Upper lobe of left lung (tissue), 6 donors: Measurements from ENCODE around the gene ASIC4. TPM values are rescaled to one million over a fixed set of nuclear protein-coding genes. Genes with fewer than 3 reads are reported as not detected.

Experiments used
- ATAC-seq, 2 donors: fragments of 200-7000 bp; cut with Tn5 transposase; one replicate each; pipeline ENCODE4 v1.9.1; 2022; ENCODE audit warnings: mild to moderate bottlenecking in 2 of 2, moderate library complexity in 2 of 2; ENCODE audit not compliant: low FRiP score in 2 of 2
- DNase-seq, 2 donors: peaks; one replicate each; pipeline ENCODE4 v3.0.0-alpha.2; 2019 to 2020
- H3K27ac ChIP-seq, 4 donors: fragments of 200-600 bp; sonication (generic); one replicate each; pipeline ENCODE4 v1.5.1; 2016 to 2019
- H3K27me3 ChIP-seq, 4 donors: fragments of 200-600 bp; sonication (generic); one replicate each; pipeline ENCODE4 v1.5.1; 2017 to 2019
- H3K36me3 ChIP-seq, 4 donors: fragments of 200-600 bp; sonication (generic); one replicate each; pipeline ENCODE4 v1.5.1; 2016 to 2019
- H3K4me1 ChIP-seq, 4 donors: fragments of 200-600 bp; sonication (generic); one replicate each; pipeline ENCODE4 v1.5.1; 2018 to 2019
- H3K4me3 ChIP-seq, 4 donors: fragments of 200-600 bp; sonication (generic); one replicate each; pipeline ENCODE4 v1.5.1; 2017 to 2019; ENCODE audit warnings: mild to moderate bottlenecking in 2 of 4, moderate library complexity in 1 of 4
- H3K9me3 ChIP-seq, 4 donors: fragments of 200-600 bp; sonication (generic); one replicate each; pipeline ENCODE4 v1.5.1; 2018 to 2019
- CTCF ChIP-seq, 6 experiments: fragments of 450-650 bp in 4 of 6; fragments of 200-600 bp in 2 of 6; sonication (generic) in 2 of 6; IDR thresholded peaks; one replicate each; pipeline ENCODE4 v1.5.1; 2016 to 2019; ENCODE audit warnings: antibody characterized with exemption in 6 of 6
- EP300 ChIP-seq, 4 donors: sonication (generic); formaldehyde crosslinking; IDR thresholded peaks; one replicate each; pipeline ENCODE4 v1.5.1; 2017; ENCODE audit warnings: antibody characterized with exemption in 4 of 4, control low read depth in 2 of 4
- POLR2A ChIP-seq, 4 donors: fragments of 450-650 bp; IDR thresholded peaks; one replicate each; pipeline ENCODE4 v1.5.1; 2016 to 2017; ENCODE audit warnings: antibody characterized with exemption in 4 of 4, mild to moderate bottlenecking in 2 of 4
- POLR2AphosphoS5 ChIP-seq, 2 donors: sonication (generic); formaldehyde crosslinking; IDR thresholded peaks; one replicate each; pipeline ENCODE4 v1.5.1; 2017; ENCODE audit warnings: antibody characterized with exemption in 2 of 2
- WGBS, 2 donors: methylation state at CpG; one replicate each; pipeline ENCODE4 v1.1.5; 2017 to 2018; 5-methylcytosine and 5-hydroxymethylcytosine counted together
- total RNA-seq, 6 donors: library from RNA; depleted of rRNA in 4 of 6; stranded (reverse); fragments of >200 nt in 4 of 6; gene quantifications; one replicate each; pipeline versions ENCODE4 v1.1.0 to v1.2.1, GENCODE V29; 2016 to 2021
- donor health status: DM: no; HTN: no; CAD: no; lungs with moderate emphysema.
- donor health status: DM: no; HTN: yes; CAD: no; lungs with severe emphysema.

ASIC4 gene
- total RNA-seq, 6 donors from 2014 or later: 0.20 to 0.34 (median 0.29) TPM; not detected in 3

GRCh38 chr2:219526320-219527075 is 12.2 kb downstream of the ASIC4 start:
- 51 to 59% methylated on average over 7 to 11 of the region's 11 CpGs for WGBS, 2 donors
- Histone ChIP-seq H3K27me3 (peaks cover 1 to 37% (median 20%) of the 10 kb centered on the region in 4 donors), H3K4me1 (peaks cover 10 to 25% (median 11%) of the 10 kb centered on the region in 4 donors), H3K4me3 (no peak overlapping the region), H3K9me3 (no peaks in the 10 kb centered on the region), H3K36me3 (no peaks in the 10 kb centered on the region), H3K27ac (no peak overlapping the region)
- ATAC-seq: no peak
- DNase-seq: no peak
- no peak for TF ChIP-seq POLR2AphosphoS5 (IDR thresholded peaks at IDR 0.05)
- no peak for TF ChIP-seq POLR2A (IDR thresholded peaks at IDR 0.05)
- no peak for TF ChIP-seq CTCF (IDR thresholded peaks at IDR 0.05)
- TF ChIP-seq EP300 (IDR thresholded peaks at IDR 0.05): no peak

DNA sequence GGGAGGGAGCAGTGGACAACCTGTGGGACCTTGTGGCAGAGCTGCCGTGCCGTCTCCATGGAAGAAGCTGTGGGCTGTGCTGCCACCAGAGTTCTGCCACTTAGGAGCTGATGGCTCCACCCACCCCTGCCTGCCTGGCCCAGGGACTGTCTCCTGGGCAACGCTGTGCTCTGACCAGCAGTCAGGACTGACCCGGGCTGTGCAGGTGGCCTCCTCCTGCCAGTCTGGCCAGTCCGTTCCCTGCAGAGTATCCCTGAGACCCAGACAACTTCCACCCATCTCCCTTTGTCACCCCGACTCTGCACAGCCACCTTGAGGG is 12.8 kb downstream of the ASIC4 start:
- Histone ChIP-seq H3K36me3 (no peaks in the 10 kb centered on the region), H3K4me1 (peaks cover 10 to 22% (median 11%) of the 10 kb centered on the region in 4 donors), H3K9me3 (no peaks in the 10 kb centered on the region), H3K27me3 (peaks cover 1 to 32% (median 19%) of the 10 kb centered on the region in 4 donors), H3K4me3 (no peak overlapping the region), H3K27ac (no peak overlapping the region)
- DNase-seq (no peak), ATAC-seq (peak in 1 of 2 donors; percentile 19)
- 24% methylated on average over 6 of the region's 6 CpGs; no CpG with 5 or more reads in 1 of the 2 donors for WGBS, 2 donors
- no peak for TF ChIP-seq POLR2A (IDR thresholded peaks at IDR 0.05)
- TF ChIP-seq POLR2AphosphoS5 (IDR thresholded peaks at IDR 0.05): no peak
- no peak for TF ChIP-seq CTCF (IDR thresholded peaks at IDR 0.05)
- no peak for TF ChIP-seq EP300 (IDR thresholded peaks at IDR 0.05)

DNA sequence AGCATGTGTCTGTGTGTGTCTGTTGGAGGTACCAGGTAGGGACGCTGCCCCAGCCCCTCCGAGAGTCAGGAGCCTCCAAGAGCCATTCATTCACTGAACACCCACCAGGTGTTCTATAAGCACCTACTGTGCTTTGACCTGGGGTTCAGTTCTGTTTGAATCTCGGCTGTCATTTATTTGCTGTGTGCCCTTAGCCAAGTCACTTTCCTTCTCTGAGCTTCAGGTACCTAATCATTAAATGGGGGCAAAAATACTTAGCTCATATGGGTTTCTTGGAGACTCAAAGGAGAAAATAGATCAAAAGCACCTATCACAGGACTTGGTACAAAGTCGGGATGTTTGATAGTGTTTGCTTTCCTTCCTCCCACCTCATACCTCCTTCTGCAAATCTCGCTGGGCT is 13.2 kb downstream of the ASIC4 start:
- H3K27me3 ChIP-seq: peaks cover under 1 to 28% (median 17%) of the 10 kb centered on the region in 4 donors
- no peak for ATAC-seq
- 48 to 81% methylated on average over 5 of the region's 5 CpGs for WGBS, 2 donors
- no peak for DNase-seq
- no peaks in the 10 kb centered on the region for H3K36me3 ChIP-seq
- peaks cover 7 to 18% (median 8%) of the 10 kb centered on the region in 4 donors for H3K4me1 ChIP-seq
- H3K9me3 ChIP-seq: no peaks in the 10 kb centered on the region
- no peak overlapping the region for H3K27ac ChIP-seq
- H3K4me3 ChIP-seq: no peak overlapping the region
- TF ChIP-seq EP300 (IDR thresholded peaks at IDR 0.05): no peak
- no peak for TF ChIP-seq POLR2AphosphoS5 (IDR thresholded peaks at IDR 0.05)
- no peak for TF ChIP-seq POLR2A (IDR thresholded peaks at IDR 0.05)
- TF ChIP-seq CTCF (IDR thresholded peaks at IDR 0.05): no peak

- Histone ChIP-seq H3K4me3 (no peak overlapping the region), H3K27me3 (peaks cover 0 to 9% (median 4%) of the 10 kb centered on the region in 4 donors), H3K9me3 (no peaks in the 10 kb centered on the region), H3K36me3 (no peaks in the 10 kb centered on the region), H3K4me1 (peaks cover 0 to 8% (median 0%) of the 10 kb centered on the region in 4 donors), H3K27ac (no peak overlapping the region)
- ATAC-seq (peak; percentile 81 to 93), DNase-seq (peak; percentile 85 to 94)
- peak; percentile 92 to 98 (median 96) for TF ChIP-seq CTCF (IDR thresholded peaks at IDR 0.05)
- no peak for TF ChIP-seq POLR2AphosphoS5 (IDR thresholded peaks at IDR 0.05)
- TF ChIP-seq POLR2A (IDR thresholded peaks at IDR 0.05): no peak
- no peak for TF ChIP-seq EP300 (IDR thresholded peaks at IDR 0.05)
- 16 to 33% methylated on average over 8 to 20 of the region's 21 CpGs for WGBS, 2 donors
Observed at GRCh38 chr2:219530048-219530963, 16.0 kb downstream of the ASIC4 start.
